Lung (tissue), 12 donors: ENCODE measurements around the gene POLDIP3. TPM values are rescaled to one million over a fixed set of nuclear protein-coding genes. Genes with fewer than 3 reads are reported as not detected.
A peak's percentile ranks its signal among the peaks of the same experiment; 100 is the strongest.

Experiments used
- ATAC-seq: fragments of 200-7000 bp; cut with Tn5 transposase; one replicate; pipeline ENCODE4 v1.9.1; 2020; ENCODE audit warnings: moderate number of reproducible peaks; ENCODE audit not compliant: insufficient read depth, low FRiP score
- DNase-seq, 3 donors: peaks; one replicate each; pipeline ENCODE4 v3.0.0-alpha.2; 2013 to 2017
- H3K27ac ChIP-seq, 2 donors: one replicate each; pipeline ENCODE4 v1.5.1; 2013; ENCODE audit warnings: mild to moderate bottlenecking in 2 of 2, moderate library complexity in 2 of 2, control low read depth in 1 of 2, inconsistent platforms in 1 of 2, low read depth in 1 of 2, low read length in 1 of 2
- H3K27me3 ChIP-seq, 3 donors: one replicate each; pipeline ENCODE4 v1.5.1; 2013; ENCODE audit warnings: low read length in 2 of 3; ENCODE audit not compliant: control insufficient read depth in 3 of 3, insufficient read depth in 3 of 3
- H3K36me3 ChIP-seq, 4 donors: one replicate each; pipeline ENCODE4 v1.5.1; 2013; ENCODE audit warnings: low read length in 4 of 4, mild to moderate bottlenecking in 1 of 4, moderate library complexity in 1 of 4; ENCODE audit not compliant: control insufficient read depth in 4 of 4, insufficient read depth in 4 of 4
- H3K4me1 ChIP-seq, 5 donors: one replicate each; pipeline ENCODE4 v1.5.1; 2013; ENCODE audit warnings: low read length in 5 of 5, mild to moderate bottlenecking in 2 of 5, moderate library complexity in 1 of 5; ENCODE audit not compliant: control insufficient read depth in 5 of 5, insufficient read depth in 5 of 5
- H3K4me3 ChIP-seq: one replicate; pipeline ENCODE4 v1.5.1; 2013; ENCODE audit warnings: mild to moderate bottlenecking, control low read depth, moderate library complexity
- H3K9ac ChIP-seq, 2 donors: one replicate each; pipeline ENCODE4 v1.5.1; 2013; ENCODE audit warnings: low read length in 2 of 2, control low read depth in 1 of 2; ENCODE audit not compliant: insufficient read depth in 1 of 2
- H3K9me3 ChIP-seq, 4 donors: one replicate each; pipeline ENCODE4 v1.5.1; 2013; ENCODE audit warnings: low read length in 3 of 4, mild to moderate bottlenecking in 1 of 4, moderate library complexity in 1 of 4; ENCODE audit not compliant: control insufficient read depth in 4 of 4, insufficient read depth in 3 of 4
- WGBS, 2 donors: extraction: QIAGEN DNeasy Blood & Tissue Kit; methylation state at CpG; one replicate each; pipeline ENCODE4 v1.1.7; 2013; 5-methylcytosine and 5-hydroxymethylcytosine counted together
- polyA plus RNA-seq, 2 donors: library from polyadenylated mRNA; stranded (reverse); fragments of 200-250 nt; gene quantifications; one replicate each; pipeline ENCODE4 v1.2.1, GENCODE V29; 2013
- total RNA-seq, 2 donors: library from RNA; depleted of rRNA in 1 of 2; stranded (reverse); fragments of >200 nt in 1 of 2; gene quantifications; one replicate each; pipeline ENCODE4 v1.2.1, GENCODE V29; 2014 to 2021
- TF ChIP-seq, protein P1 (sequence below): IDR thresholded peaks from 2 replicates; pipeline ENCODE4 v1.5.1; 2012; ENCODE audit warnings: mild to moderate bottlenecking; ENCODE audit errors: control extremely low read depth, extremely low read depth
- donor health status: control.
- donor health status: control.
- donor health status: Bipolar disorder and iron deficiency.
- donor health status: healthy.
- donor health status: DM: yes; HTN: yes; CAD: no.

Gene POLDIP3
- total and polyA plus RNA-seq, 4 donors = 20.5 to 62.1 (median 42.7) TPM

DNA sequence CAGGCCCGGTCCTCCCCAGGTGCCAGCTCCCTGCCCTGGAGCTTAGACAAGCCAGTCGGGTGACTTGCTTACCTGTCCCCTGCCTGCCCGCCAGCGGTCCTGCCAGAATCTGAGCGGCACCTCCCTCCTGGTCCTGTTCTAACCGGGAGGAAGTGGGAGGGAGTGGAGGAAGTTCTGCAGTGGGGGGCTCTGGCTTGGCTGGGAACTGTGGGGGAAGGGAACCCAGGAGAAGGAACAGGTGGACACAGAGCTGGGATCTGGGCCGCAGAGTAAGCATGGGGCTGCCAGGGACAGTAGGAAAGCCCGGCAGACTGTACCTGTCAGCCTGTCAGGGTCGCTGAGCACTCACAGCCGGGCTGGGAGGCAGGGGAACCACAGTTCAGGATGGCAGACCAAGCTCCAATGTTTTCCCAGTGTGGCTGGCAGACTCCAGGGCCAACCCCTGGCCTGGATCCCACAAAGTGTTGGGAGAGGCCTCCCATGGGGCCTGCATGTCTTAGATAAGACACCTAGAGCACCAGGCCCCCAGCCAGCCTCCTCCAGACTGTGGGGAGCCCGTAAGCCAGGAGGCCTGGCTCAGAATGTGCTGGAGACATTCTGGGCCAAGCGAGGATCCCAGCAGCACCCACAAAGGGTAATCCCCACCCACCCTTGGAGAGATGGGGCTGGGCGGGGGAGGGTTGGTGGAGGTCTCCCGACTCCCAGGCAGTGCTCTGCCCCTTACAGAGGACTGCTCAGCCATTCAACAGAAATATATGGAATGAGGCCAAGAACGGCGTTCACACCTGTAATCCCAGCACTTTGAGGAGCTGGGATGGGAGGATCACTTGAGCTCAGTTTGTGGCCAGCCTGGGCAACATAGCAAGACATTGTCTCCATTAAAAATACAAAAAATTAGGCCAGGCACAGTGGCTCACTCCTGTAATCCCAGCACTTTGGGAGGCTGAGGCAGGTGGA is 32.2 kb upstream of the POLDIP3 start:
- Histone ChIP-seq H3K4me3 (no peak overlapping the region), H3K36me3 (no peaks in the 10 kb centered on the region), H3K9me3 (no peaks in the 10 kb centered on the region), H3K27ac (peak overlapping the region; percentile 64 to 95), H3K4me1 (peaks cover 18 to 58% (median 32%) of the 10 kb centered on the region in 5 donors), H3K27me3 (no peaks in the 10 kb centered on the region), H3K9ac (no peak overlapping the region)
- 31 to 41% methylated on average over 16 of the region's 16 CpGs for WGBS, 2 donors
- ATAC-seq = no peak
- no peak for DNase-seq
- TF ChIP-seq, protein P1, sequence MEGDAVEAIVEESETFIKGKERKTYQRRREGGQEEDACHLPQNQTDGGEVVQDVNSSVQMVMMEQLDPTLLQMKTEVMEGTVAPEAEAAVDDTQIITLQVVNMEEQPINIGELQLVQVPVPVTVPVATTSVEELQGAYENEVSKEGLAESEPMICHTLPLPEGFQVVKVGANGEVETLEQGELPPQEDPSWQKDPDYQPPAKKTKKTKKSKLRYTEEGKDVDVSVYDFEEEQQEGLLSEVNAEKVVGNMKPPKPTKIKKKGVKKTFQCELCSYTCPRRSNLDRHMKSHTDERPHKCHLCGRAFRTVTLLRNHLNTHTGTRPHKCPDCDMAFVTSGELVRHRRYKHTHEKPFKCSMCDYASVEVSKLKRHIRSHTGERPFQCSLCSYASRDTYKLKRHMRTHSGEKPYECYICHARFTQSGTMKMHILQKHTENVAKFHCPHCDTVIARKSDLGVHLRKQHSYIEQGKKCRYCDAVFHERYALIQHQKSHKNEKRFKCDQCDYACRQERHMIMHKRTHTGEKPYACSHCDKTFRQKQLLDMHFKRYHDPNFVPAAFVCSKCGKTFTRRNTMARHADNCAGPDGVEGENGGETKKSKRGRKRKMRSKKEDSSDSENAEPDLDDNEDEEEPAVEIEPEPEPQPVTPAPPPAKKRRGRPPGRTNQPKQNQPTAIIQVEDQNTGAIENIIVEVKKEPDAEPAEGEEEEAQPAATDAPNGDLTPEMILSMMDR = no peak

DNA sequence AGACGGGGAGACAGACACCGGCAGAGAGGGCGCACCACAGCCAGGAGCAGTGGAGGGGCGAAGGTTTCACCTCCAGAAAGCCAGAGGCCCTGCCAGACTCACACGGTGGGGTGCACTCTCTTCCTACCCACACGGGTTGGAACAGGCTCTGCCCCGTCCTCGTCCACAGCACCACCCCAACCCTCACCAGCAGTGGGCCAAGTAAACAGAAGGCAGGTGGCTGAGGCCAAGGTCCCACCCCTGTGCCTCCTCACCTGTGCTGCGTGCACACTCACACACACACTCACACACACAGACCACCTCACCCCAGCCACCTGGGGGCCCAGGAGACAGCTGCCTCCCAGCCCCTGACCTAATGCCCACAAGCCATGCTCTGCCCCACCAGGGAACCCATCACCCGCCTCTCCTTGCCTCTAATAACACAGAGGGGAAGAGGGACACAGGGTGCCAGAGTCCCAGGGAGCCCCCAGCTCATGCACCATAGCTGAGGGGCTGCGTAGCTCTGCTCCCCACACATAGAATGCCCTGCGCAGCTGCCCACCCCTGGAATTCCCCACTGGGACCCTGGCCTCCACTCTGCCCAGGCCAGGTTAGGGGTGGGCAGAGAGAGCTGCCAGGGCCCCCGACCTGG is 31.4 kb upstream of the POLDIP3 start:
- no peak for DNase-seq
- WGBS, 2 donors = 51 to 73% methylated on average over 12 to 13 of the region's 13 CpGs
- no peaks in the 10 kb centered on the region for H3K9me3 ChIP-seq
- H3K4me3 ChIP-seq = no peak overlapping the region
- no peak for ATAC-seq
- H3K27me3 ChIP-seq = no peaks in the 10 kb centered on the region
- peak overlapping the region; percentile 64 to 95 for H3K27ac ChIP-seq
- TF ChIP-seq, protein P1 = no peak
- H3K36me3 ChIP-seq = no peaks in the 10 kb centered on the region
- no peak overlapping the region for H3K9ac ChIP-seq
- peaks cover 18 to 60% (median 32%) of the 10 kb centered on the region in 5 donors for H3K4me1 ChIP-seq

DNA sequence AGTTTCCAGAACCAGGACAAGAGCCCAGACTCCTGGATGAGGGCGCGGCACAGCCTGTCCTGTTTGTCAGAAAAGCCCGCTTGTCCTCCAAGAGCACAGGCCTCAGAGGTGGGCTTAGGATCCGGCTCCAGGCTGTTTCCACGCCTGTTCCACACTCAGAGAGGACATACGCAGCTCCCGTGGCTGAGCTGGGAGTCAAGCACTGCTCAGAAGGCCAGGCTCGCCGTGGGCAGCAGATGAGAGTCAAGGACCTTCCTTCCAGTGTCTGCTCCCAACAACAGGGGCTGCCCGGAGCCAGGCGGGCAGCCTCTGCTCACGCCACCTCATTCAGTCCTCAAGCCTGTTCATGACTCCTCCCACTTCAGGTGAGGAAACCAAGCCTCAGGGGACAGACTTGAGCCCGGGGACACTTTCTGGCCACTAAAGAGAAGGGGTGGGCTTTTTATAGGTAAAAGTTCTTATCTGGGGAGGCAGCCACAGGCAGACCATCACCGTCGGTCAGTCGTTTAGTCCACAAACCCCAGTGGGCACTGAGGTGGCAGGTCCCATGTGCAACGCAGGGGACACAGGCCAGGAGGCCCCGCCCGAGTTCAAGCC is 30.8 kb upstream of the POLDIP3 start:
- Histone ChIP-seq H3K27ac (peak overlapping the region; percentile 64 to 95), H3K9ac (peak overlapping the region in 1 of 2 donors; percentile 14), H3K27me3 (no peaks in the 10 kb centered on the region), H3K4me1 (peaks cover 18 to 60% (median 32%) of the 10 kb centered on the region in 5 donors), H3K9me3 (no peaks in the 10 kb centered on the region), H3K36me3 (no peaks in the 10 kb centered on the region), H3K4me3 (no peak overlapping the region)
- no peak for ATAC-seq
- TF ChIP-seq, protein P1 = no peak
- WGBS, 2 donors = 39 to 62% methylated on average over 19 of the region's 19 CpGs
- no peak for DNase-seq
